Nephron progenitor cell (in vitro differentiated cells): ENCODE results near the gene LSM14B.

Experiments used
- DNase-seq: peaks from one replicate; pipeline ENCODE4 v3.0.0; 2021
- H3K27ac Mint-ChIP-seq: 2 replicates; pipeline ENCODE4 v1.8.0; 2021; ENCODE audit warnings: mild to moderate bottlenecking, moderate library complexity, mixed read lengths
- H3K27me3 Mint-ChIP-seq: 2 replicates; pipeline ENCODE4 v1.8.0; 2021; ENCODE audit warnings: mild to moderate bottlenecking, low read depth, mixed read lengths; ENCODE audit not compliant: poor library complexity
- H3K36me3 Mint-ChIP-seq: 2 replicates; pipeline ENCODE4 v1.8.0; 2021; ENCODE audit warnings: low read depth, mixed read lengths
- H3K4me1 Mint-ChIP-seq: 2 replicates; pipeline ENCODE4 v1.8.0; 2021; ENCODE audit warnings: mixed read lengths
- H3K4me3 Mint-ChIP-seq: 2 replicates; pipeline ENCODE4 v1.8.0; 2021; ENCODE audit warnings: mild to moderate bottlenecking, moderate library complexity, mixed read lengths
- H3K9me3 Mint-ChIP-seq: 2 replicates; pipeline ENCODE4 v1.8.0; 2021; ENCODE audit warnings: mild to moderate bottlenecking, moderate library complexity, mixed read lengths
- TF ChIP-seq, protein P1 (sequence below): fragments of 200-600 bp; sonication (generic); IDR thresholded peaks from 2 replicates; pipeline ENCODE4 v1.5.0; 2021; ENCODE audit warnings: antibody characterized with exemption

The LSM14B gene

DNA sequence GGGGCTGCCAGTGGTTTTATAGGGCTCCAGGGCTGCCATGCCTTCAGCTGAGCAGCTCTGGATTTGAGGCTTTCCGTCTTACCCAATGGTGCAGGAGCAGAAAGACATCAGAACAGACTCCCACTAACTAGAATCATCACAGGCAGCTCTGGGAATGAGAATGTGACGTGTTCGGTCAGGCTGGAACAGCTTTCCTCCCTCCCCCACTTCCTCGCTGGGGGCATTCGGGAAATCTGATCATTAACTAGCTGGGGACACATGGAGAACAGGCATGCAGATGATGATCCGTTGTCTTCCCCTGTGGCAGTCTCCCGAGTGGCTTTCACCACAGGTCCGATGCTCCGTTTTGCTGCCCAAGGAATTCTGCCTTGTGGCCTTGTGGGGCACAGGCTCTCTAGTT lies 55.0 kb downstream of the LSM14B start:
- H3K27me3 Mint-ChIP-seq, result peaks cover 10% of the 10 kb centered on the region
- no peak overlapping the region for H3K27ac Mint-ChIP-seq
- no peak for DNase-seq
- H3K36me3 Mint-ChIP-seq, result peaks cover 26% of the 10 kb centered on the region
- H3K4me1 Mint-ChIP-seq, result peaks cover 8% of the 10 kb centered on the region
- no peak overlapping the region for H3K4me3 Mint-ChIP-seq
- TF ChIP-seq, protein P1, sequence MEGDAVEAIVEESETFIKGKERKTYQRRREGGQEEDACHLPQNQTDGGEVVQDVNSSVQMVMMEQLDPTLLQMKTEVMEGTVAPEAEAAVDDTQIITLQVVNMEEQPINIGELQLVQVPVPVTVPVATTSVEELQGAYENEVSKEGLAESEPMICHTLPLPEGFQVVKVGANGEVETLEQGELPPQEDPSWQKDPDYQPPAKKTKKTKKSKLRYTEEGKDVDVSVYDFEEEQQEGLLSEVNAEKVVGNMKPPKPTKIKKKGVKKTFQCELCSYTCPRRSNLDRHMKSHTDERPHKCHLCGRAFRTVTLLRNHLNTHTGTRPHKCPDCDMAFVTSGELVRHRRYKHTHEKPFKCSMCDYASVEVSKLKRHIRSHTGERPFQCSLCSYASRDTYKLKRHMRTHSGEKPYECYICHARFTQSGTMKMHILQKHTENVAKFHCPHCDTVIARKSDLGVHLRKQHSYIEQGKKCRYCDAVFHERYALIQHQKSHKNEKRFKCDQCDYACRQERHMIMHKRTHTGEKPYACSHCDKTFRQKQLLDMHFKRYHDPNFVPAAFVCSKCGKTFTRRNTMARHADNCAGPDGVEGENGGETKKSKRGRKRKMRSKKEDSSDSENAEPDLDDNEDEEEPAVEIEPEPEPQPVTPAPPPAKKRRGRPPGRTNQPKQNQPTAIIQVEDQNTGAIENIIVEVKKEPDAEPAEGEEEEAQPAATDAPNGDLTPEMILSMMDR, result no peak
- H3K9me3 Mint-ChIP-seq, result no peaks in the 10 kb centered on the region

DNA sequence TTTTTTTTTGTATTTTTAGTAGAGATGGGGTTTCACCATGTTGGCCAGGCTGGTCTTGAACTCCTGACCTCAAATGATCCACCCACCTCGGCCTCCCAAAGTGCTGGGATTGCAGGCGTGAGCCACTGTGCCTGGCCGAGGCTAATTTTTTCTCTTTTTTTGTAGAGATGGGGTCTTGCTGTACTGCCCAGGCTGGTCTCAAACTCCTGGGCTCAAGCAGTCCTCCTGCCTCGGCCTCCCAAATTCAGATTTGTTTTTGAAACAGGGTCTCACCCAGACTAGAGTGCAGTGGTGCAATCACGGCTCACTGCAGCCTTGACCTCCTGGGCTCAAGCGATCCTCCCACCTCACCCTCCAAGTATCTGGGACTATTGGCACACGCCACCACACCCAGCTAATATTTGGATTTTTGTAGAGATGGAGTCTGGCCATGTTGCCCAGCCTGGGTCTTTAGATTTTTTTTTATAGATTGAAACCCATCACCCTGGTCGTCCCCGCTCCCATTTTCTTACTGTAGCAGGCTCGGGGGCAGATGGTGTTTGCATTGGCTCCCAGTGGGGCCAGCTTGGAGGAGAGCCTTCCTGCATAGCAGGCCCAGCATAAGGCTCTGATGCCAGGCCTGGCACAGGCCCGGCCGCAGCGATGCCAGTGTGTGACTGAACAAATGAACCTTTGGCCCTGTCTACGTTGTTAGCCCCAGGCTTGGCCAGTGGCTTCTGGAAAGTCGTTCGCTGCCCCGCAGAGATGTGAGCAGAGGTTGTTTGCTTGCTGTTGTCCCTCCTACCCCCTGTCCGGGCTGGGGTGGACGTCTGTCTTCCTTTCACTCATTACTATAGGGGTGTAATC lies 56.3 kb downstream of the LSM14B start:
- peaks cover 26% of the 10 kb centered on the region for H3K36me3 Mint-ChIP-seq
- H3K27me3 Mint-ChIP-seq, result peaks cover 11% of the 10 kb centered on the region
- H3K4me1 Mint-ChIP-seq, result peaks cover 10% of the 10 kb centered on the region
- DNase-seq, result no peak
- H3K27ac Mint-ChIP-seq, result peak overlapping the region; percentile 75
- H3K9me3 Mint-ChIP-seq, result no peaks in the 10 kb centered on the region
- H3K4me3 Mint-ChIP-seq, result no peak overlapping the region
- TF ChIP-seq, protein P1, result no peak

DNA sequence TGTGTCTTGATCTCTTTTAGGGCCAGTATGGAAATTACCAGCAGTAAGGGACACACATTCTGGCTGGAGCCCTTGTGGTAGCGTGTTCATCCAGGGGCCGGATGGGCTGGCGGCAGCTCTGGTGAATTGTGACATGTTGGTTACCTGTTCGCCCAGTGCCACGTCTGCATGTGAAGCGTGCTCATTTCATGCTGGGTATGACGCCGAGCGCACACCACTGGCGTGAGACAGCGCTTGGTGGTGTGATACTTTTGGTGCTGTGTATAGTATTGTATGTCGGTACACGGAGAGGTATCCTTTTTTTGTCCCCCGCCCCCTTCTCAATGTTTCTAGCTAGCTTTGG lies 56.9 kb downstream of the LSM14B start:
- no peak overlapping the region for H3K4me3 Mint-ChIP-seq
- TF ChIP-seq, protein P1, result no peak
- H3K27ac Mint-ChIP-seq, result peak overlapping the region; percentile 75
- no peak for DNase-seq
- peaks cover 23% of the 10 kb centered on the region for H3K36me3 Mint-ChIP-seq
- H3K27me3 Mint-ChIP-seq, result peaks cover 11% of the 10 kb centered on the region
- H3K4me1 Mint-ChIP-seq, result peaks cover 16% of the 10 kb centered on the region
- H3K9me3 Mint-ChIP-seq, result no peaks in the 10 kb centered on the region

DNA sequence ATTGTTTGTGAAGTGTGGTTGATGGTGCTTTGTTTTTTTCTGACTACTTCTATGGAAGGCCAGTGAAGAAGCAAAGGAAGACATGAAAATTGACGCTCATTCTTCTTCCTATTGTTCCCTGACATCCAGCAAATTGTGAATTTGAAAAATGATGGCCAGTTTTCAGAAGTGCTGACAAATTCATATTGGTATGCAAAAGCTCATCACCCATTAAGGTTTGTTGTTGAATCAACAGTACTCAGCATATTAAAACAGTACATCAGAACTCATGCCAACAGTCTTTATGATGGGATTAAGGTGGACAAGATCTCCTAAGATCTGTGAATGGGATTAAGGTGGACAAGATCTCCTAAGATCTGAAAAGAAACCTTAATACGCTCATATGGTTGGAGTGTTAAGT lies 59.5 kb downstream of the LSM14B start:
- Mint-ChIP-seq H3K36me3 (peaks cover 8% of the 10 kb centered on the region), H3K27me3 (peaks cover 9% of the 10 kb centered on the region), H3K4me1 (peaks cover 24% of the 10 kb centered on the region), H3K27ac (peak overlapping the region; percentile 80), H3K9me3 (no peaks in the 10 kb centered on the region), H3K4me3 (peak overlapping the region; percentile 93)
- TF ChIP-seq, protein P1, result no peak
- no peak for DNase-seq

DNA sequence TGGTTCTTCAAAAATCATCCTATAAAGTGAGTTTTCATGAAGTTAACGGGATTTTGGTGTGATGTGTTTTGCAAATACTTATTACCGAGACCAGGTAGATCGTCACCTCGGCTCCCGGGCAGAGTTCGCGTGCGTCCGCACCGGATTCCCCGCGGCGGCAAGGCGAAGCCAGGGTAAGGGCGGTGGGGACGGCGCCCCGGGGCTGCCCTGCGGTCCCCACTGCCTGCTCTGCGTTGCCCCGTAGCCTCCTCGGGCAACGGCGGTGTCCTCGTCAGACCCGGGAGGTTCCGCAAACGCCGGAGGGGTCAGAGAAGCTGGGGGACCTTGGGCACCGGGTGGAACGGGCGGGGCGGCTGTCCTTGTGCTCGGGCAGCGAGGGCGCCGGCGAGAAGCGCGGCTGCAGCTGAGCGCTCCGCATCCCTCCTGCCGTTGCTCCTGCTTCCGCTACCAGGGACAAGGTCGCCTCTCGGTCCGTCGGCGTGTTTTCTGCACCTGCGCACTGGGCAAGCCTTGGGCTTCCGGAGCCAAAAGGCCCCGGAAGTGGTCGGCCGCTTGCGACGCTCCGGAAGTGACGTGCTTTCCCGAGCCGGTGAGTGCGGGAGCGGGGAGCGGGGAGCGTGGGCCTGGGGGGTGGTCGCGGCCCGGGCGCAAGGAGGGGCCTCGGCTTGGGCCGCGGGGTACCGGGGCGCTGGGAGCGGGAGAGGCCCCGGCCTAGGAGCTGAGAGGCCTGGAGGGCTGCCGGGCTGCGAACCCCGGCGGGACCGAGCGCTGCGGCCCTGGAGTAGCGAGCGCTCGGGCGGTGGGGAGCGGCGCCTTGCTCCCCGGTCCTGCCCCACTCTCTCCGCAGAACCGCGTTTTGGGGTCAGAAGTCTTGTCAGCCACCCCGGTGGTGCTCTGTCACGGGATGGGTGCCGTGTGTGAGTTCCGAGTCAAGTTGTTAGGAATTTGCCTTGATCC lies 60.5 kb downstream of the LSM14B start, which contains the start of gene MTG2:
MTG2 (plus strand) TSS at position 560 of the 957 bp plus-strand sequence. CDS start 10,393 bp downstream, outside the sequence.
- Mint-ChIP-seq H3K4me1 (peaks cover 26% of the 10 kb centered on the region), H3K36me3 (no peaks in the 10 kb centered on the region), H3K4me3 (peak within 1 kb of the TSS; percentile 93), H3K9me3 (no peaks in the 10 kb centered on the region), H3K27ac (peak within 1 kb of the TSS; percentile 80), H3K27me3 (peaks cover 2% of the 10 kb centered on the region)
- TF ChIP-seq, protein P1, result no peak
- DNase-seq, result peak; percentile 95
